Lower leg skin (tissue), 3 donors: ENCODE results near the gene NRXN3.

Experiments used
- POLR2A ChIP-seq, 2 donors: fragments of 450-650 bp; IDR thresholded peaks; one replicate each; pipeline ENCODE4 v1.6.1; 2016 to 2017; ENCODE audit warnings: antibody characterized with exemption in 2 of 2, mild to moderate bottlenecking in 1 of 2, moderate library complexity in 1 of 2
- TF ChIP-seq, protein P1 (sequence below), 3 donors: fragments of 450-650 bp; IDR thresholded peaks; one replicate each; pipeline ENCODE4 v1.5.1; 2016; ENCODE audit warnings: antibody characterized with exemption in 3 of 3, mild to moderate bottlenecking in 3 of 3, moderate library complexity in 2 of 3

DNA sequence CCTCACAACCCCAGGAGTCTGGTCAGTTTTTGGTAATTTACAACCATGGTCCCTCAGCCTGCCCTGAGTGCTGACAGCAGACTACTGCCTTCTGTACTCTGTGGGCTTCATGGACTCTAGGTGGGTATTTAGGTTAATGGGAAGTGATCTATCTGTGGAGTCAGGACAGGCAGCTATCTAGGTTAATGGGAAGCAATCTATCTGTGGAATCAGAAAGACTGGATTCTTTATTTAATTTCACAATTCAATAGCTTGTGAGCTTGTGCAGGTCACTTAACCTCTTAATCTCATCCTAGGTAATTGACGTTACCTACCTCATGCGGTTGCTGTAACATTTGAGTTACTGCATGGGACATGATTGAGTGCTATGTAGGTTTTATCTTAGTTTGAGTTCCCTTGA lies 777.5 kb downstream of the NRXN3 start:
- TF ChIP-seq POLR2A (IDR thresholded peaks at IDR 0.05), result no peak
- TF ChIP-seq, protein P1, sequence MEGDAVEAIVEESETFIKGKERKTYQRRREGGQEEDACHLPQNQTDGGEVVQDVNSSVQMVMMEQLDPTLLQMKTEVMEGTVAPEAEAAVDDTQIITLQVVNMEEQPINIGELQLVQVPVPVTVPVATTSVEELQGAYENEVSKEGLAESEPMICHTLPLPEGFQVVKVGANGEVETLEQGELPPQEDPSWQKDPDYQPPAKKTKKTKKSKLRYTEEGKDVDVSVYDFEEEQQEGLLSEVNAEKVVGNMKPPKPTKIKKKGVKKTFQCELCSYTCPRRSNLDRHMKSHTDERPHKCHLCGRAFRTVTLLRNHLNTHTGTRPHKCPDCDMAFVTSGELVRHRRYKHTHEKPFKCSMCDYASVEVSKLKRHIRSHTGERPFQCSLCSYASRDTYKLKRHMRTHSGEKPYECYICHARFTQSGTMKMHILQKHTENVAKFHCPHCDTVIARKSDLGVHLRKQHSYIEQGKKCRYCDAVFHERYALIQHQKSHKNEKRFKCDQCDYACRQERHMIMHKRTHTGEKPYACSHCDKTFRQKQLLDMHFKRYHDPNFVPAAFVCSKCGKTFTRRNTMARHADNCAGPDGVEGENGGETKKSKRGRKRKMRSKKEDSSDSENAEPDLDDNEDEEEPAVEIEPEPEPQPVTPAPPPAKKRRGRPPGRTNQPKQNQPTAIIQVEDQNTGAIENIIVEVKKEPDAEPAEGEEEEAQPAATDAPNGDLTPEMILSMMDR (IDR thresholded peaks at IDR 0.05), result no peak
